HK-2 (cell line): ENCODE data around the gene RND1.
A peak's percentile ranks its signal among the peaks of the same experiment; 100 is the strongest.
"Not testable (repeated sequence)": the region's sequence is repeated elsewhere in the genome, so short reads cannot be mapped to it uniquely, and the experiment has no call there.

ENCODE experiments used
- DNase-seq: peaks from one replicate; pipeline ENCODE4 v3.0.0-alpha.2; 2018; ENCODE audit not compliant: unreplicated experiment

RND1 gene

GRCh38 chr12:48865281-48866051 is at the start of gene RND1:
RND1 (minus strand) TSS chr12:48865870; CDS start chr12:48865767, 103 bp downstream.
- peak; percentile 88 for DNase-seq

- no peak for DNase-seq
Measured at GRCh38 chr12:48910196-48910595, 44.5 kb upstream of the RND1 start.

DNA sequence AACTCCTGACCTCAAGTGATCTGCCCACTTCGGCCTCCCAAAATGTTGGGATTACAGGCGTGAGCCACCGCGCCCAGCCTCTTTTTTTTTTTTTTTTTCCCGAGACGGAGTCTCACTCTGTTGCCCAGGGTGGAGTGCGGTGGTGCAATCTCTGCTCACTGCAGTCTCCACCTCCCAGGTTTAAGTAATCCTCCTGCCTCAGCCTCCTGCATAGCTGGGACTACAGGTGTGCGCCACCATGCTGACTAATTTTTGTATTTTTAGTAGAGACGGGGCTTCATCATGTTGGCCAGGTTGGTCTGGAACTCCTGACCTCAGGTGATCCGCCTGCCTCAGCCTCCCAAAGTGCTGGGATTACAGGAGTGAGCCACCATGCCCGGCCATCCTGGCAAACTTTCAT is 44.0 kb upstream of the RND1 start:
- DNase-seq = not testable (repeated sequence)

DNA sequence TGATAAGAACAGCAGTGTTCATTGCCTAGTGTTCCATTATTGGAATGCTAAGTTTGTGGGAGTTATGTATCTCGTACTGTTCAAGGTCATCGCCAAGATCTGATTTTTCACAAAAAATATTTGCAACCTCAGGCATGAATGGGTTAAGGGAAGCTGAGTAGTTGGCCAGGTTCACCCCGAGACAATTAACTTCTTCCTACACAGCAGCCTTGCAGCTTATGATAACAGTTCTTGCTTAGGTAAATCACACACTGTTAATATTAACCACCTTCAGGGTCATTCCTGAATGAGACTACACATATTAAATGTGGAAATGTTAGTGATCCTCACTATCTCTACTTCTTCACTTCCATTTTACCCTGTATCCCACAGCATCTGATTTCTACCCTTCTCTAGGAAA is 41.6 kb upstream of the RND1 start:
- no peak for DNase-seq

DNA sequence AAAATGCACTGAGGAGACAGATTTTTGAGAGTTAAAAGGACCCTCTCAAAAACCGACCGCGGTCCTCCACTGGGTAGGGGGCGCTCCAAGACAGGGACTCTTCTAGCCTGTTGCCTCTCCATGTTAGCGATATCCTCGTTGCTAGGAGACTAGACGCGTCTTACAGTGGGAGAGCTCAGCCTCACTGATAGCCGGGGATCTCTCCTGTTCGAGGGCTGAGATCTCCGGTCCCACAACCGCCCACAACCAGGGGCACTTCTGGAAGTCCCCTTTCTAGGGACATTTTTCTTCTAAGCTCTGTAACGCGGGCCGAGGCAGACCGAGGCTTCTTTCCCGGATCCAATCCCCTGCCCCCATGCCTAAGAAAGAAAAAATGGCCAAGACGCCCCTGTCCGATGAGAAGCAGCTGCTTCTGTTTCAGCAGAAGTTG is 38.3 kb upstream of the RND1 start:
- DNase-seq = peak; percentile 71

DNA sequence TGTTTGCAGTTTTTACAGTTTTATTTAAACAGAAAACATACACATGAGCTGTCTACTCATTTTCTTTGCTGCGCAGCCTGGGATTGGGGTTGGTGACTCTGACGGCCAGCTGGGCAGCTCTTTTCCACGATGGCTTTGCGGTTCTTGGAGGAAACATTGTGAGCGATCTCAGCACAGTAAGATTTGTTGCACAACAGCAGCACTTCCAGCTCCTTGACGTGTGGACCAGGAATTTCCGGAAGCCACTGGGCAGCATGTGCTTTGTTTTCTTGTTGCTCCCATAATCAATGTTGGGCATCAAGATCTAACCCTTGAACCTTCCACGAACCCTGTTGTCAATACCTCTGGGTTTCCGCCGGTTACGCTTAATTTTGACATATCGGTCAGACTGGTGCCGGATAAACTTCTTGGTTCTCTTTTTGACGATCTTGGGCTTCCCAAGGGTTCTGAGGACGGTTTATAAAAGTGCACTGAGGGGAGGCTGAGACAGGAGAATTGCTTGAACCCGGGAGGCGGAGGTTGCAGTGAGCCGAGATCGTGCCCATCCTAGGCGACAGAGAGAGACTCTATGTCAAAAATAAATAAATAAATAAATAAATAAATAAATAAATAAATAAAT is 37.8 kb upstream of the RND1 start:
- no peak for DNase-seq

DNA sequence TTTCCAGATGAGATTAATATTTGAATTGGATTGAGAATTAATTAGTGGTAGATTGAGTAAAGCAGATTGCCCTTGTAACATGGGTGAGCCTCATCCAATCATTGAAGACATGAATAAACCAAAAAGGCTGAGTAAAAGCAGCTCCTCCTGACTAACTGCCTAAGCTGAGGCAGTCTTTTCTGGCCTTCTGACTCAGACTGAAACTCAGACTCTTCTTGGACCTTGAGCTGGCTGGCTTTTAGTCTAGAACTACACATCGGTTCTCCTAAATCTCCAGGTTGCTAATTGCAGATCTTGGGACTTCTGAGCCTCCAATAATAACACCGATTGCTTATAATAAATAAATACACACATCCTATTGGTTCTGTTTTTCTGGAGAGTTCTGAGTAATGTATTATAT is 35.6 kb upstream of the RND1 start:
- DNase-seq = no peak

GRCh38 chr12:48899651-48900050 is 34.0 kb upstream of the RND1 start:
- no peak for DNase-seq

DNA sequence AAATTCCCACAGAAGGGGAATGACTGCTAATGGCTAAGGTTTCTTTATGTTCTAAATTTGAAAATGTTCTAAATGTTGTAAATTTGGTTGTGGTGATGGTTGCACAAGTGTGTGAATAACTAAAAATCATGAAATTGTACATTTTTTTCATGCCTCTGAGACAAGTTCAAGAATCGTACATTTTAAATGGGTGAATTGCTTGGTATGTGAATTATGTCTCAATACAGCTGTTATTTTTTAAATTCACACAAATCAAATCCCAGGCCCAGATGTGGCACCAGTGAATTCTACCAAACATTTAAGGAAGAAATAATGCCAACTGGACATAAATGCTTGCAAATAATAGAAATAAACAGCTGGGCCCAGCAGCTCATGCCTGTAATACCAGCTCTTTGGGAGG is 28.6 kb upstream of the RND1 start:
- no peak for DNase-seq

GRCh38 chr12:48890657-48891418 is 25.2 kb upstream of the RND1 start:
- peak; percentile 76 for DNase-seq

DNA sequence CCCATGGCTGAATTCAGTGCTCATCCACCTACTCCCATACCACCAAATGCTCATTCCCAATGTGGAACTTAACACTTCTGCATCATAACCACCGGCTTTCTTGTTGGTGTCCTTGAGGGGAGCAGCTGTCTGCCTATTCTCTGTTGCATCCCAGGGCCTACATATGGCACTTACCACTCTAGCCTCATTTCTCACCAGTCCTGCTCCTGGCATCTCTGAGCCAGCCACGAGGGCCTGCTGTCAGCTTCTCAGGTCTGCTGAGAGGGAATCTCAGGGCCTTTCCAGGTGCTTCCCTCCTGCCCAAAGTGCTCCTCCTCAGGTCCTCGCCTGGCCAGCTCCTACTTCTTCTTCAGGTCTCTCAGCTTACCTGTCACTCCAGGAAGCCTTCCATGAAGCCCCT is 24.0 kb upstream of the RND1 start:
- no peak for DNase-seq

GRCh38 chr12:48883305-48884161 is 17.9 kb upstream of the RND1 start:
- no peak for DNase-seq

GRCh38 chr12:48882972-48883304 is 17.3 kb upstream of the RND1 start:
- no peak for DNase-seq

- DNase-seq = no peak
Measured at GRCh38 chr12:48882315-48882687, 16.6 kb upstream of the RND1 start.

GRCh38 chr12:48881686-48882314 is 16.1 kb upstream of the RND1 start:
- no peak for DNase-seq

- no peak for DNase-seq
Measured at GRCh38 chr12:48880647-48881046, 15.0 kb upstream of the RND1 start.

GRCh38 chr12:48878548-48878947 is 12.9 kb upstream of the RND1 start:
- DNase-seq = no peak

GRCh38 chr12:48875944-48876515 is 10.4 kb upstream of the RND1 start:
- no peak for DNase-seq

DNA sequence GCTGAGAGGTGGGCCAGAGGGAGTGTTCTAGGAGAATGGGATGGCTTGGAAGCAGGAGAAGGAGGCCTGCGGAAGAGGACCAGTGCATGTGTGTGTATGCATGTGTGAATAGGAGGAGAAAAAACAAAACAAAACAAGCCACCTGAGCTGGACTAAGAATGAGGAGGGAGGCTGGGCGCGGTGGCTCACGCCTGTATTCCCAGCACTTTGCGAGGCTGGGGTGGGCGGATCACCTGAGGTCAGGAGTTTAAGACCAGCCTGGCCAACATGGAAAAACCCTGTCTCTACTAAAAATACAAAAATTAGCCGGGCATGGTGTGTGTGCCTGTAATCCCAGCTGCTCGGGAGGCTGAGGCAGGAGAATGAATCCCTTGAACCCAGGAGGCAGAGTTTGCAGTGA is 7.9 kb upstream of the RND1 start:
- not testable (repeated sequence) for DNase-seq

DNA sequence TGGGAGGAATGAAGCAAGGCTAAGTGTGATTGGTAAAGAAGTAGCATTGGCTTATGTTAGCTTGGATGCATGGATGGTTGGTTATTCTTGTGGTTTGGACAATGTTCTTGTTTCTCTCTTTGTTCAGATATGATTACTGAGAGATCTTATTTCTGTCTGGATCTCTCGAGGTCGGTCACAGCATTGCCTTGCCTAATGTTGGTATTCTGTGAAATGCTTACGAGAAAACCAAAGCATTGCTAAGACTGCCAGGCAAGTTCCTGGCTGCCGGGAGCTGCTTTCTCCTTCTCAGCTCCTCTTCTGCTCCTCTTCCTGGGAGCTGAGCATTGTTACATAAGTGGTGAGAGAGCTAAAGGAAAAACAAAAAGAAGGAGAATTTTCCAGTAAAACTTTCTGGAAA is 7.4 kb upstream of the RND1 start:
- DNase-seq = no peak

- DNase-seq = no peak
Measured at GRCh38 chr12:48869191-48869590, 3.5 kb upstream of the RND1 start.
